HepG2 (cell line): ENCODE data around the gene TBXA2R. TPM values are rescaled to one million over a fixed set of nuclear protein-coding genes. Genes with fewer than 3 reads are reported as not detected.
A peak's percentile ranks its signal among the peaks of the same experiment; 100 is the strongest.

Experiments
- ATAC-seq: fragments of 200-7000 bp; cut with Tn5 transposase; 3 replicates; pipeline ENCODE4 v1.9.1; 2020; ENCODE audit warnings: mild to moderate bottlenecking, moderate library complexity
- BruUV-seq: library from RNA; stranded (reverse); fragments of 400-500 nt; replicated peaks from 2 replicates; lab custom pipeline; 2021; lab: Mats Ljungman, UMichigan
- CTCF ChIA-PET: fragments of 300-600 bp; formaldehyde crosslinking; extraction: SDS; loops from one replicate; lab custom pipeline; 2021; ENCODE audit warnings: low total read pairs, inconsistent platforms, low intra/inter-chr PET ratio; lab: Yijun Ruan, JAX
- POLR2A ChIA-PET: fragments of 350-600 bp; sonication (Branson Sonifier 250); formaldehyde crosslinking; loops from one replicate; lab custom pipeline; 2020; ENCODE audit warnings: antibody characterized with exemption, inconsistent platforms; lab: Yijun Ruan, JAX
- DNase-seq: peaks from one replicate; pipeline ENCODE4 v3.0.0-alpha.2; 2015; ENCODE audit warnings: low spot score
- FAIRE-seq: peaks from 3 replicates; lab custom pipeline; 2011; peaks lifted over from hg19 to GRCh38; lab: Jason Lieb, UNC
- H2AFZ ChIP-seq: one replicate; pipeline ENCODE4 v1.6.1; 2011; ENCODE audit warnings: low read length, inconsistent platforms
- H3K27ac ChIP-seq: fragments of 300-600 bp; 3 replicates; pipeline ENCODE4 v1.8.0; 2011; ENCODE audit warnings: mixed run types, mild to moderate bottlenecking, mixed read lengths, low read length, inconsistent platforms; ENCODE audit not compliant: insufficient read depth; ENCODE audit errors: extremely low read length
- H3K27me3 ChIP-seq, 2 experiments: fragments of 200-600 bp in 1 of 2; 2 replicates in 1 of 2; 3 replicates in 1 of 2; pipeline versions ENCODE4 v1.6.0 to v1.8.0; 2011; ENCODE audit warnings: low read length in 2 of 2, mild to moderate bottlenecking in 2 of 2, moderate library complexity in 2 of 2, inconsistent platforms in 1 of 2; ENCODE audit not compliant: insufficient read depth in 2 of 2, control insufficient read depth in 1 of 2
- H3K36me3 ChIP-seq, 2 experiments: fragments of 200-600 bp in 1 of 2; replicated peaks in 1 of 2; 2 replicates in 1 of 2; 3 replicates in 1 of 2; pipeline versions ENCODE4 v1.5.1 to v1.8.0; 2011; ENCODE audit warnings: low read length in 2 of 2, inconsistent platforms in 1 of 2; ENCODE audit not compliant: insufficient read depth in 2 of 2, control insufficient read depth in 1 of 2
- H3K4me1 ChIP-seq: 2 replicates; pipeline ENCODE4 v1.5.1; 2012; ENCODE audit warnings: low read length, inconsistent platforms; ENCODE audit not compliant: insufficient read depth
- H3K4me2 ChIP-seq: 2 replicates; pipeline ENCODE4 v1.6.0; 2011; ENCODE audit warnings: low read depth, low read length, inconsistent platforms
- H3K4me3 ChIP-seq, 3 experiments: fragments of 200-600 bp in 1 of 3; sonication (generic), shearing (Covaris generic) in 1 of 3; replicated peaks in 1 of 3; 2 replicates each; pipeline ENCODE4 v1.5.1; 2011 to 2016; ENCODE audit warnings: low read length in 3 of 3, inconsistent platforms in 2 of 3, low read depth in 2 of 3, mild to moderate bottlenecking in 2 of 3, control low read depth in 1 of 3, mixed read lengths in 1 of 3; ENCODE audit not compliant: insufficient read depth in 1 of 3
- H3K79me2 ChIP-seq: one replicate; pipeline ENCODE4 v1.6.1; 2011; ENCODE audit warnings: low read length, inconsistent platforms; ENCODE audit not compliant: insufficient read depth
- H3K9ac ChIP-seq: 2 replicates; pipeline ENCODE4 v1.6.0; 2011; ENCODE audit warnings: mild to moderate bottlenecking, low read depth, low read length, inconsistent platforms; ENCODE audit not compliant: insufficient read depth
- H3K9me3 ChIP-seq: 2 replicates; pipeline ENCODE4 v1.5.1; 2012; ENCODE audit warnings: mild to moderate bottlenecking, low read length
- H4K20me1 ChIP-seq: 2 replicates; pipeline ENCODE4 v1.6.0; 2011; ENCODE audit warnings: inconsistent platforms, mild to moderate bottlenecking, low read length, moderate library complexity; ENCODE audit not compliant: insufficient read depth
- ARID2 ChIP-seq: sonication (generic); formaldehyde crosslinking; IDR thresholded peaks from 2 replicates; pipeline ENCODE4 v1.8.1; 2022; ENCODE audit warnings: mild to moderate bottlenecking, missing genetic modification reagents, borderline replicate concordance
- DR1 ChIP-seq: sonication (generic); formaldehyde crosslinking; IDR thresholded peaks from 2 replicates; pipeline ENCODE4 v1.8.0; 2021; ENCODE audit warnings: mild to moderate bottlenecking, missing genetic modification reagents, inconsistent platforms
- HOXA3 ChIP-seq: sonication (generic); formaldehyde crosslinking; IDR thresholded peaks from 2 replicates; pipeline ENCODE4 v1.5.0; 2020; ENCODE audit warnings: missing genetic modification reagents
- MEF2D ChIP-seq: sonication (generic); formaldehyde crosslinking; IDR thresholded peaks from 2 replicates; pipeline ENCODE4 v1.5.1; 2020; ENCODE audit warnings: mild to moderate bottlenecking, missing genetic modification reagents
- MLX ChIP-seq: IDR thresholded peaks from 2 replicates; pipeline ENCODE4 v1.6.1; 2016
- REL ChIP-seq: sonication (generic); formaldehyde crosslinking; conservative IDR thresholded peaks from 2 replicates; pipeline ENCODE4 v1.8.0; 2022; ENCODE audit warnings: mild to moderate bottlenecking, missing genetic modification reagents, moderate library complexity
- RNF2 ChIP-seq: fragments of 450-650 bp; conservative IDR thresholded peaks from 2 replicates; pipeline ENCODE4 v1.6.1; 2016; ENCODE audit warnings: low read depth
- SYNCRIP ChIP-seq: fragments of 200-400 bp; formaldehyde crosslinking; IDR thresholded peaks from 2 replicates; pipeline ENCODE4 v1.6.1; 2018; ENCODE audit warnings: mild to moderate bottlenecking, low read depth, low read length; ENCODE audit not compliant: insufficient read depth
- ZBTB3 ChIP-seq: sonication (generic); formaldehyde crosslinking; IDR thresholded peaks from 2 replicates; pipeline ENCODE4 v1.4.0; 2020; ENCODE audit warnings: low read depth, mild to moderate bottlenecking, moderate library complexity, missing genetic modification reagents, borderline replicate concordance
- ZNF629 ChIP-seq: sonication (generic); formaldehyde crosslinking; conservative IDR thresholded peaks from 2 replicates; pipeline ENCODE4 v1.5.0; 2020; ENCODE audit warnings: missing genetic modification reagents
- ZNF83 ChIP-seq: sonication (generic); formaldehyde crosslinking; IDR thresholded peaks from 2 replicates; pipeline ENCODE4 v1.4.0; 2020; ENCODE audit warnings: missing genetic modification reagents, mild to moderate bottlenecking, borderline replicate concordance
- WGBS: methylation state at CpG from one replicate; pipeline ENCODE4 v1.1.6; 2017; ENCODE audit warnings: low lambda C conversion rate; 5-methylcytosine and 5-hydroxymethylcytosine counted together
- in situ Hi-C: cut with HindIII; loops from 2 replicates; pipeline ENCODE4 v1.10.0; 2017; ENCODE audit warnings: low pct_unique_long_range_greater_than_20kb; ENCODE audit not compliant: extremely low pct_ligation_motif_present
- intact Hi-C: fragments of 100-400 bp; cut with micrococcal nuclease; formaldehyde crosslinking; loops from one replicate; pipeline ENCODE4 v1.10.0; 2022; ENCODE audit not compliant: unreplicated experiment
- polyA plus RNA-seq, 8 experiments: library from polyadenylated mRNA; depleted of rRNA in 3 of 8; stranded (reverse) in 7 of 8; unstranded in 1 of 8; fragments of >200 nt; fragmentation: Illumina TruSeq in 4 of 8; extraction: Trizol in 4 of 8; gene quantifications; 2 replicates each; pipeline versions ENCODE4 v1.2.1 to v1.2.3, GENCODE V29; 2011 to 2016; ENCODE audit warnings: low read depth in 4 of 8, missing spikeins in 1 of 8, mixed read lengths in 1 of 8; ENCODE audit not compliant: insufficient read depth in 1 of 8
- total RNA-seq, 5 experiments: library from RNA; depleted of rRNA; stranded (reverse); fragments of >200 nt; fragmentation: Illumina TruSeq; extraction: Trizol; gene quantifications; 2 replicates each; pipeline ENCODE4 v1.2.3, GENCODE V29; 2016; ENCODE audit warnings: low read depth in 1 of 5
- TF ChIP-seq, protein P1 (sequence below): sonication (generic); formaldehyde crosslinking; IDR thresholded peaks from 2 replicates; pipeline ENCODE4 v1.4.0; 2020; ENCODE audit warnings: missing genetic modification reagents
- TF ChIP-seq, protein P2 (sequence below): sonication (generic); formaldehyde crosslinking; IDR thresholded peaks from 2 replicates; pipeline ENCODE4 v1.4.0; 2020; ENCODE audit warnings: mild to moderate bottlenecking, missing genetic modification reagents

TBXA2R gene
- total and polyA plus RNA-seq, 2 of the 13 experiments (the other 11 are each of a cell fraction or from before 2014, with no cell fraction given), result 0.09 TPM; not detected in 1

DNA sequence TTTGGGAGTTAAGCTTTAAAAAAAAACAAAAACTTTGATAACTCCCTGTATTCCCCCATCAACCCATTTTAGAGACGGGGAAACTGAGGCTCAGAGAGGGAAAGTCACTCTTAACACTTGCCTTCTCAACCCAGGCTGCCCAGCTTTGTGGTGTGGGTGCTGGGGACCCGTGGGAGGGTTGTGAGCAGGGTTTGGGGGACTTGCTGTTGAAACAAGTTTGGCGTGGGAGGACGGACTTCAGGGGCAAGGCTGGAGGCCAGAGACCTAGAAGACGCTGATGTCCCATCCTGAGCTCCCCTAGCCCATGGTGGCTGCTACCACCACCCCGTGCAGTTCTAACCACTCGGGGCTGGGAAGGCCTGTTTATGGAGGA, 20.7 kb upstream of the TBXA2R start:
- ATAC-seq, result no peak
- Histone ChIP-seq H3K4me3 (peak overlapping the region in 1 of 3 experiments; percentile 17; a peak in 1 of 6 replicates), H3K4me1 (peaks cover 18% of the 10 kb centered on the region), H3K9me3 (no peaks in the 10 kb centered on the region), H3K27me3 (no peaks in the 10 kb centered on the region; a peak in 1 of 5 replicates), H3K36me3 (peaks cover 3 to 8% of the 10 kb centered on the region in 2 experiments; a peak in 2 of 5 replicates), H3K9ac (peak overlapping the region; percentile 90; the same call in 1 of the 2 replicates), H3K4me2 (peak overlapping the region; percentile 90), H3K27ac (no peak overlapping the region), H4K20me1 (peaks cover 8% of the 10 kb centered on the region; the same call in 1 of the 2 replicates), H2AFZ (no peak overlapping the region), H3K79me2 (peaks cover 20% of the 10 kb centered on the region)
- intact Hi-C loops (loop anchor here (5.0 kb wide), 1 partner anchor 715 kb away; the partner anchor contains the start of gene MPND), in situ Hi-C loops (no loop called here)
- POLR2A ChIA-PET, result interaction anchor here (1.0 kb wide), 2 partner anchors 19 to 135 kb away, joined by 3 to 6 read pairs; partner anchors contain the start of gene MRPL54
- DNase-seq, result no peak
- BruUV-seq, result no TSS peak
- no peak for FAIRE-seq
- WGBS, result 62% methylated on average over 7 of the region's 7 CpGs
- CTCF ChIA-PET, result no interaction called here
- no peak for TF ChIP-seq ARID2 (CRISPR knock-in tag)
- TF ChIP-seq MLX (CRISPR knock-in tag), result no peak
- TF ChIP-seq, protein P1, sequence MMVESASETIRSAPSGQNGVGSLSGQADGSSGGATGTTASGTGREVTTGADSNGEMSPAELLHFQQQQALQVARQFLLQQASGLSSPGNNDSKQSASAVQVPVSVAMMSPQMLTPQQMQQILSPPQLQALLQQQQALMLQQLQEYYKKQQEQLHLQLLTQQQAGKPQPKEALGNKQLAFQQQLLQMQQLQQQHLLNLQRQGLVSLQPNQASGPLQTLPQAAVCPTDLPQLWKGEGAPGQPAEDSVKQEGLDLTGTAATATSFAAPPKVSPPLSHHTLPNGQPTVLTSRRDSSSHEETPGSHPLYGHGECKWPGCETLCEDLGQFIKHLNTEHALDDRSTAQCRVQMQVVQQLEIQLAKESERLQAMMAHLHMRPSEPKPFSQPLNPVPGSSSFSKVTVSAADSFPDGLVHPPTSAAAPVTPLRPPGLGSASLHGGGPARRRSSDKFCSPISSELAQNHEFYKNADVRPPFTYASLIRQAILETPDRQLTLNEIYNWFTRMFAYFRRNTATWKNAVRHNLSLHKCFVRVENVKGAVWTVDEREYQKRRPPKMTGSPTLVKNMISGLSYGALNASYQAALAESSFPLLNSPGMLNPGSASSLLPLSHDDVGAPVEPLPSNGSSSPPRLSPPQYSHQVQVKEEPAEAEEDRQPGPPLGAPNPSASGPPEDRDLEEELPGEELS (CRISPR knock-in tag), result no peak
- TF ChIP-seq ZBTB3 (CRISPR knock-in tag), result no peak
- no peak for TF ChIP-seq RNF2
- 0 out of 2 replicates have a peak, but pooled peaks have one; percentile 12 for TF ChIP-seq ZNF83 (CRISPR knock-in tag)
- TF ChIP-seq HOXA3 (CRISPR knock-in tag), result no peak
- TF ChIP-seq, protein P2, sequence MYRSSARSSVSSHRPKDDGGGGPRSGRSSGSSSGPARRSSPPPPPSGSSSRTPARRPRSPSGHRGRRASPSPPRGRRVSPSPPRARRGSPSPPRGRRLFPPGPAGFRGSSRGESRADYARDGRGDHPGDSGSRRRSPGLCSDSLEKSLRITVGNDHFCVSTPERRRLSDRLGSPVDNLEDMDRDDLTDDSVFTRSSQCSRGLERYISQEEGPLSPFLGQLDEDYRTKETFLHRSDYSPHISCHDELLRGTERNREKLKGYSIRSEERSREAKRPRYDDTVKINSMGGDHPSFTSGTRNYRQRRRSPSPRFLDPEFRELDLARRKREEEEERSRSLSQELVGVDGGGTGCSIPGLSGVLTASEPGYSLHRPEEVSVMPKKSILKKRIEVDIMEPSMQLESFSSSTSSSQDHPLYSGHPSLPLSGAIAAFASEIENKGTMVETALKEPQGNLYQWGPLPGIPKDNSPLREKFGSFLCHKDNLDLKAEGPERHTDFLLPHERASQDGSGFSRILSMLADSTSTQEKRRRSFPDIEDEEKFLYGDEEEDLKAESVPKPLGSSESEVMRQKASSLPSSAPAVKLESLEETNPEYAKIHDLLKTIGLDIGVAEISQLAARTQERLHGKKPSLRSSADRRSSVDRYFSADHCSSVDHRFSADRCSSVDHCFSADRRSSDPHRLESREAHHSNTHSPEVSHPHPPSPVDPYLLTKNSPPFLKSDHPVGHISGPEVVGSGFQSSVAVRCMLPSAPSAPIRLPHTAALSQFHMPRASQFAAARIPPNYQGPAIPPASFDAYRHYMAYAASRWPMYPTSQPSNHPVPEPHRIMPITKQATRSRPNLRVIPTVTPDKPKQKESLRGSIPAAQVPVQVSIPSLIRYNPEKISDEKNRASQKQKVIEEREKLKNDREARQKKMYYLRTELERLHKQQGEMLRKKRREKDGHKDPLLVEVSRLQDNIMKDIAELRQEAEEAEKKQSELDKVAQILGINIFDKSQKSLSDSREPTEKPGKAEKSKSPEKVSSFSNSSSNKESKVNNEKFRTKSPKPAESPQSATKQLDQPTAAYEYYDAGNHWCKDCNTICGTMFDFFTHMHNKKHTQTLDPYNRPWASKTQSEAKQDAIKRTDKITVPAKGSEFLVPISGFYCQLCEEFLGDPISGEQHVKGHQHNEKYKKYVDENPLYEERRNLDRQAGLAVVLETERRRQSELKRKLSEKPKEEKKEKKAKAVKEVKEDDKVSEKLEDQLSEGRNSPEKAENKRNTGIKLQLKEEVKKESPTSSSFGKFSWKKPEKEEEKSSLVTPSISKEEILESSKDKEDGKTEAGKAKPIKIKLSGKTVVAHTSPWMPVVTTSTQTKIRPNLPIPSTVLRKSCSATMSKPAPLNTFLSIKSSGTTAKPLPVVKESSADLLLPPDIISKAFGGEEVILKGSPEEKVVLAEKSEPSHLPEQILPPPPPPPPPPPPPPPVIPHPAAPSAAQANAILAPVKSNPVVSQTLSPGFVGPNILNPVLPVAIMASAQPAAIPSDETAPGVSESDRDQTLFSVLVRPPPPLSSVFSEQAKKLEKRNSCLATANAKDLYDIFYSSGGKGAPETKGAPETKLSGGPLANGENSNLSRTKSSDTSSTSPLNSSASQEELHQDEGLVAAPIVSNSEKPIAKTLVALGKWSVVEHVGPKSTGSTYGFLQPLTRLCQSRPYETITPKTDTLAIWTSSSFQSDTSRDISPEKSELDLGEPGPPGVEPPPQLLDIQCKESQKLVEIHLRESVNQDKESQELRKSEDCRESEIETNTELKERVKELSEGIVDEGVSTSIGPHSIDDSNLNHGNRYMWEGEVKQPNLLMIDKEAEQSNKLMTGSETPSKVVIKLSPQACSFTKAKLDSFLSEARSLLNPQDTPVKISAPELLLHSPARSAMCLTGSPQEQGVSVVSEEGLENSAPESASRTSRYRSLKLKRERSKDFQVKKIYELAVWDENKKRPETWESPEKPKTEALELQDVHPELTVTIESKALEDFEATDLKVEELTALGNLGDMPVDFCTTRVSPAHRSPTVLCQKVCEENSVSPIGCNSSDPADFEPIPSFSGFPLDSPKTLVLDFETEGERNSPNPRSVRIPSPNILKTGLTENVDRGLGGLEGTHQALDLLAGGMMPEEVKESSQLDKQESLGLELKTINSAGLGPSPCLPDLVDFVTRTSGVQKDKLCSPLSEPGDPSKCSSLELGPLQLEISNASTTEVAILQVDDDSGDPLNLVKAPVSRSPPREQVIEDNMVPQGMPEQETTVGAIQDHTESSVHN (CRISPR knock-in tag), result no peak
- TF ChIP-seq MEF2D (CRISPR knock-in tag), result peak; percentile 4; the same call in 1 of the 2 replicates
- TF ChIP-seq DR1, result no peak
- no peak for TF ChIP-seq SYNCRIP
- peak; percentile 99 for TF ChIP-seq ZNF629
- TF ChIP-seq REL, result no peak
